ENCODE results near the gene RPS6KA5.

GRCh38 chr14:91038439-91038838 is 22.0 kb downstream of the RPS6KA5 start:
- TF ChIP-seq CTCF (IDR thresholded peaks at IDR 0.05; ENCODE audit: low read length) (no peak), EZH2phosphoT487 (IDR thresholded peaks at IDR 0.05; ENCODE audit: low read length) (no peak)
